GM08714 (cell line): ENCODE results near the gene CAPN12.
"Not testable (repeated sequence)": the region's sequence is repeated elsewhere in the genome, so short reads cannot be mapped to it uniquely, and the experiment has no call there.

Source experiments
- H3K4me3 ChIP-seq: fragments of 200-500 bp; sonication (Bioruptor generic); 2 replicates; pipeline ENCODE4 v1.5.1; 2014; ENCODE audit warnings: mild to moderate bottlenecking, low read length, inconsistent platforms
- ZNF274 ChIP-seq: IDR thresholded peaks from 2 replicates; pipeline ENCODE4 v1.6.1; 2012; ENCODE audit warnings: mild to moderate bottlenecking, low read depth, low read length

The CAPN12 gene

DNA sequence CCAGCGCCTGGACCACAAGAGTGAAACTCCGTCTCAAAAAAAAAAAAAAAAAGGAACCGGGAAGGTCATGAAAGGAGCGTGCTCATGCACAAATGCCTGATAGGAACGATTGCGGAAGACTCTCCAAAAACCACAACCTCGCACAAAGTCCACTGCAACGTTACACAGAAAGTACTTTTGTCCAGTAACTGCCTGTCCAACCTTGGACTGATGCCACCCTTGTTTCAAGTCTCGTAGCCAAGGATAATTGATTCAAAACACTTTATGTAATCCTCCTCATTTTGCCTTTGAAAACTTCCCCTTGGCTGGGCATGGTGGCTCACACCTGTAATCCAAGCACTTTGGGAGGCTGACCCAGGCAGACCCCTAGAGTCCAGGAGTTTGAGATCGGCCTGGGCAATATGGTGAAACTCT is 15.3 kb upstream of the CAPN12 start:
- no peak for TF ChIP-seq ZNF274
- H3K4me3 ChIP-seq: no peak overlapping the region

DNA sequence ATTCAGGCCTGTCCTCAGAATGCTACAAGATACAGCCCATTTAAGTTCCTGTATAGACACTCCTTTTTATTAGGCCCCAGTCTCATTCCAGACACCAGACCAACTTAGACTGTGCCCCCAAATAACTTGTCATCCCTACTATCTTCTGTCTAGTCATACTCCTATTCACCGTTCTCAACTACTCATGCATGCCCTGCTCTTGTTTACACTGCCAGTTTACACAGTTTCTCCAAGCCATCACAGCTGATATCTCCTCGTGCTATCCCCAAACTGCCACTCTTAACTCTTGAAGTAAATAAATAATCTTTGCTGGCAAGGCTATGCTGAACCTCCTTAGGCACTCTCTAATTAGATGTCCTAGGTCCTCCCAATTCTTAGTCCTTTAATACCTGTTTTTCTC is 9.9 kb upstream of the CAPN12 start:
- not testable (repeated sequence) for H3K4me3 ChIP-seq

DNA sequence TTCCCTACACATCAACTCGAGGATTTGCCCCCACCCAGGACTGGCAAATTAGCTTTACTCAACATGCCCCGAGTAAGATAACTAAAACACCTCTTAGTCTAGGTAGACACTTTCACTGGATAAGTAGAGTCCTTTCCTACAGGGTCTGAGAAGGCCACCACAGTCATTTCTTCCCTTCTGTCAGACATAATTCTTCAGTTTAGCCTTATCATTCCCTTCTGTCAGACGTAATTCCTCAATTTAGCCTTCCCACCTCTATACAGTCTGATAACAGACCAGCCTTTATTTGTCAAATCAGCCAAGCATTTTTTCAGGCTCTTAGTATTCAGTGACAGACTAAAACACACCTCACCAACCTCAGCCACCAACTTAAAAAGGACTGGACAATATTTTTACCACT is 9.5 kb upstream of the CAPN12 start:
- H3K4me3 ChIP-seq: not testable (repeated sequence)

DNA sequence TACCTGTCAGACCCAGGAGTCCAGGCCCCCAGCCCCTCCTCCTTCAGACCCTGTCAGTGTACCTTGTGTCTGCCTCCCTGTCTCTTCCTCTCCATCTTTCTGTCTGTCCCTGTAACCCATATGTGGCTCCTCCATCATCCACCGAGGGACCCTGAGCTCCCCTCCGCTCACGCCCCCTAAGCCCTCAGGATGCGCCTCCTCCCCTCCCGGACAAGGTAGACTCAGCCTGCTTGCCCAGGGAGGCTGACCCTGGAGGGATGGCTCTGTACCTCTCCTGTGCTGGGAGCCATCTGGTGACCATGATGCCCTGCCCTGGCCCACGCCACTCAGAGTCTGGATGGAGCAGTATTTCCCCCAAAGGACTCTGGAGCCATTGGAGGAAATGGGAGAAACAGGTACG is 1.0 kb upstream of the CAPN12 start:
- no peak overlapping the region for H3K4me3 ChIP-seq
- TF ChIP-seq ZNF274: no peak

DNA sequence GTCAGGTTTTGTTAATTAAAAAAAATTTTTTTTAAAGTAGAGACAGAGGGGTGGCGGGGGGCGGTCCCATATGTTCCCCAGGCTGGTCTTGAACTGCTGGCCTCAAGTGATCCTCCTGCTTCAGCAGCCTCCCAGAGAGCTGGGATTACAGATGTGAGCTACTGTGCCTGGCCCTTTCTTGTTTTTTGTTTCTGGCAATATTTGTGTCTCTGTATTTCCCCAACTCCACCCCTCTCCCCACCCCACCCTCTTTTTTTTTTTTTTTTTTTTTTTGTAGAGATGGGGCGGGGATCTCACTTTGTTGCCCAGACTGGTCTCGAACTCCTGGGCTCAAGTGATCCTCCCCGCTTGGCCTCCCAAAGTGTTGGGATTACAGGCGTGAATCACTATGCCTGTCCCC is 600 bp upstream of the CAPN12 start:
- H3K4me3 ChIP-seq: no peak overlapping the region
- no peak for TF ChIP-seq ZNF274

DNA sequence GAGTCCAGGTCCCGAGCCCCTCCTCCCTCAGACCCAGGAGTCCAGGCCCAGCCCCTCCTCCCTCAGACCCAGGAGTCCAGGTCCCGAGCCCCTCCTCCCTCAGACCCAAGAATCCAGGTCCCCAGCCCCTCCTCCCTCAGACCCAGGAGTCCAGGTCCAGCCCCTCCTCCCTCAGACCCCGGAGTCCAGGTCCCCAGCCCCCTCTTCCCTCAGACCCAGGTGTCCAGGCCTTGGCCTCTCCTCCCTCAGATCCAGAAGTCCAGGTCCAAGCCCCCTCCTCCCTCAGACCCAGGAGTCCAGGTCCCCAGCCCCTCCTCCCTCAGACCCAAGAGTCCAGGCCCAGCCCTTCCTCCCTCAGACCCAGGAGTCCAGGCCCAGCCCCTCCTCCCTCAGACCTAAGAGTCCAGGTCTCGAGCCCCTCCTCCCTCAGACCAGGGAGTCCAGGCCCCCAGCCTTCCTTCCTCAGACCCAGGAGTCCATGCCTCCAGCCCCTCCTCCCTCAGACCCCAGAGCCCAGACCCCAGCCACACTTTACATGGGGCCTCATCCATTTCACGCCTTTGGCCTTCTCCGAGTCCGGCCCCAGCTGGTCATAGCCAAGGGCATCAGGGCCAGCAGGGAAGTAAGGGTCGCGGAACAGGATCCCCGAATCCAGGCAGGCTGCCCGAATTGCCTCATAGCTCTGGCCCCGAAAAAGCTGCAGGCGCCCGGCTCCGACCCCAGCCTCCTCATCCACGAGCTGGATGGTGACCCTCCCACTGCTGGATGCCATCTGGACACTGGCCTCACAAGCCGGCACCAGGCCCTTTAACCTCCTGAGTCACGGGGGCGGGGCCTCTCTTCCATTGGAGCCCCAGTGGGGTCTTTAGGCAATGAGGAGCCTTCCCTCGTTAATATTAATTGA is 628 bp downstream of the CAPN12 start:
- TF ChIP-seq ZNF274: no peak
- H3K4me3 ChIP-seq: no peak overlapping the region

DNA sequence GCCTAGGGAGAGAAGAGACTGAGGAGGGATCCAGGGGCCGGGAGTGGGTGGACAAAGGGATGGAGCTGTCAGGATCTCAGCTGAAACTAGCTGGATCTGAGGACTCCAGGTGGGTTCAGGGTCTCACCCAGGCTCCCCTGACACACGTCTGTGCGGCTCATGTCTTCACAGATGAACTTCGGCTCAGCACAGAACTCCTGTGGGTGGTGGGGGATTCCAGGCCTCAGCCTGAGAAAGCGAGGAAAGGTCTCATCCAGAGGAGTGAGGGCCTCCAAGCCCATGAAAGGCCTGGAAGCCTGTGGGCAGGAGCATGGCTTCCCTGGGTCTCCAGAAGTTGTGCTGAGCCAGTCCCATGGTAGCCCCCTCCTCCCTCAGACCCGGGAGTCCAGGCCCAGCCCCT is 1.4 kb downstream of the CAPN12 start:
- no peak overlapping the region for H3K4me3 ChIP-seq
- TF ChIP-seq ZNF274: no peak

DNA sequence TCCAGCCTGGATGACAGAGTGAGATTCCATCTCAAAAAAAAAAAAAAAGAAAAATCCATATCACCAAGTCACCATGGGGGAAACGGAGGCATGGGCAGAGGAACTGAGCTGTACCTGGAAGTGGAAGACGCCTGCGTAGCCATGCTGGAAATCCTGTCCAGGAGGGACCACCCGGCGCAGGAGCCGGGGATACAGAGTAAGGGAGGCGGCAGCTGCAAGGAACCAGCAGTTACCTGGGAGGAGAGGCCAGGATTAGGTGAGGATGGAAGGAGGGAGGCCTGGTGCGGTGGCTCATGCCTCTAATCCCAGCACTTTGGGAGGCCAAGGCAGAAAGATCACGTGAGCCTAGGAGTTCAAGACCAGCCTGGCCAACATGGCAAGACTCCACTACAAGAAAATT is 2.0 kb downstream of the CAPN12 start:
- TF ChIP-seq ZNF274: no peak
- H3K4me3 ChIP-seq: no peak overlapping the region

DNA sequence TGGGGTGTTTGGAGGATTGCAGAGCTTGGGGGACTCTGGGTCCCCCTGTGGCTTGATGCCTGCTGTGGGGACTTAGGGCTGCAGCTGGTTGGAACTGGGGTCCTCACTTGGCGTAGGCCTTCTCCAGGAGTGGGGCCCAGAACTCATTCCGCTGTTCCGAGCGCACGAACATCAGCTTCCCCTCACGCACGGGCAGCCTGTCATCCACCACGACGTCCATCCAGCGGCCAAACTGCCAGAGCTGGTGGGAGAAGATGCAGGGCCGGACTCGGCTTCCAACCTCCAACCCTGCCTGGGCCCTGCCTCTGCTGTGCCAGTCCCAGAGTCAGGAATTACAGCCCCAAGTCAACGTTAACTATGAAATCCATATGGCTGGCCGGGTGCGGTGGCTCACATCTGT is 2.6 kb downstream of the CAPN12 start:
- no peak for TF ChIP-seq ZNF274

DNA sequence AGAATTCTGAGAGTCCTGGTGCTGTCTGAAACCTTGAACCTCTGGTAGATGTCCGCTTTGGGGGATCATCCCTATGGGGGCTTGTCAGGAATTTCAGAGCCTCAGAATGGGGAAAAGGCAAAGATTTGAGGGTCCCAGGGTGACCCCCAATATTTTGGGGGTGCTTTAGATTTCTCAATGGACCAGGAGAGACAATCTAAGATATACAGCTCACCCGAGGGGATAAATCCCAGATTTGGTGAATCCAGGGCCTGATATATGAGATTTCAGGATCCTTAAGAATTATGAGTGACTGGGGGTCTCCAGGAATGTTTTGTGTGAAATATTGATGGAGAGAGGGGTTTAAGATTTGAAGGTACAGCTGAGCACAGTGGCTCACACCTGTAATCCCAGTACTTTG is 3.3 kb downstream of the CAPN12 start:
- H3K4me3 ChIP-seq: no peak overlapping the region

More for the DNA sequence above, 2.6 kb downstream of the CAPN12 start:
- no peak overlapping the region for H3K4me3 ChIP-seq

DNA sequence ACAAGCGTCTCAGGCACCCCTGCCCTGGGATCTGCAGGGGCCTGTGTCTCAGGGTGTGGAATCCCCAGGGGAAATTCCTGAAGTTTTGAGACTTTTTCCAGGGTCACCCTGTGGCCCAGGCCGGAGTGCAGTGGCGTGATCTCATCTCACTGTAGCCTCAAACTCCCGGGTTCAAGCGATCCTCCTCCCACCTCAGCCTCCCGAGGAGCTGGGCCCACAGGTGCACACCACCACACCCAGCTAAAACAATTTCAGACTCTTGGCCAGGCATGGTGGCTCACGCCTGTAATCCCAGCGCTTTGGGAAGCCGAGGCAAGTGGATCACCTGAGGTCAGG is 4.0 kb downstream of the CAPN12 start:
- TF ChIP-seq ZNF274: no peak
- H3K4me3 ChIP-seq: no peak overlapping the region

More for the DNA sequence above, 3.3 kb downstream of the CAPN12 start:
- no peak for TF ChIP-seq ZNF274

DNA sequence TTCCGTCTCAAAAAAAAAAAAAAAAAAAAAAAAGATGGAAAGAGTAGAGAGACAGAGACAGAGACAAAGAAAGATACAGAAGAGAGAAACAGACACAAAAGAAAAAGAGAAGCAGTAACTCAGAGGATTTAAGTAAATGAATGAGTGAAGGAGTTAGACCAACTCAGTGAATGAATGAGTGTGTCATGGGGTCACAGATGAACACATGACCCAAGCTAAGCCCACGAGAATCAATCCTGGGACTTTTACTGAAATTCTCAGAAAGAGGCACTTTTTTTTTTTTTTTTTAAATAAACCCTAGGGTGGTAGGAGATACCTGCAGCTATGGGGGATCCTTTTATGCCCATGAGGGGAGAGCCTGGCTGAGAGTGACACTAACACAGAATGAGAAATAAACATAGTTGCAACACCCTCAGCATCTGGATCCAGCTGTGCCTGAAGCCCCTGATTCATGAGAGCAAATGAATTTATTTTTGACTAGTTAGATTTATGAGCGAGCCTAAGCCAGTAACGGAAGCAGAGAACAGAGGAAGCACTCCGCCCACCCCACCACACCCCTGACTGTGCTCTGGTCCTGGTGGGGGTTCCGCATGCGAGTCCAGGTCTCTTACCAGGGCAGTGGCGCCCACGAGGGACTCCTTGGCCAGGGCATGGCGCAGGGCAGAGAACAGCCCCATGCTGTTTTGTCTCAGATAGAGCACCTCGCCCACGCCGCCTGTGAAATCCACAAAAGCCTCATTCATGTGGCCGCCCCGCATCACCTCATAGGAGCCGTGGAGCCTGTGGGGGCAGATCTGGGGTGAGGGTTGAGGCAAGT is 4.6 kb downstream of the CAPN12 start:
- TF ChIP-seq ZNF274: no peak

DNA sequence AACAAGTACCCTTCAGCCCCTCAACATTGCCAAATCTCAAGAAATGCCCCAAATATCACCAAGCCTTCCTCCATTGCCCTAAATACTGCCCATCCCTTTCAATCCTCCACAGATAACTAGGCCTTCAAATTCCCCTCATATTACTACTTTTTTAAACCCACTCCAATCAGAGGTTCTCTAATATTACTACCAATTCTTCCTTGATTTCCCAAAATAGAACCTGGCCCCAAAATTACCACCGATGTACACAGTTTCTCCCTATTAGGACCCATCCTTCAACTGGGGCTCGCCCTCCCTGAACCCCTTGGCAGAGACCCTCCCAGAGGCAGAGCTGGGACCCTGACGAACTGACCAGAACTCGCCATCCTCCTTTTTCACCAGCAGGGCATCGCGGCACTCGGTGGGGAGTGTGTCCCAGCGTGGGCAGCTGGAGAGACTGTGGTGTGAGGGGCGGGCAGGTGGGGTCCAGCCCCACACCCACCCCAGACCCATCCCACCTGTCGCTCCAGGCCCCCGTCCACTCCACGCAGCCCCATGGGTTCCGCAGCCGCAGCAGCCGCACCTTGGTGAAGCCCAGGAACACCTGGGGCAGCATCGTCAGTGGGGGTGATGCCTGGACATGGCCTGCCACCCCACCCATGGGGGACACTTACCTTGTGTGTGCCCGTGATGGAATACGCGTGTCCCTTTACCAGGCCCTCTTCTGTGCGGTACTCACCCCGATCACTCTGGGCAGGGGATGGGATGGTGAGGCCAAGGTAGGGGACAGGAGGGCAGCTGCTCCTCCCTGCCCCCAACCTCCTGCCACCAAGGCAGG is 6.1 kb downstream of the CAPN12 start:
- H3K4me3 ChIP-seq: no peak overlapping the region
- TF ChIP-seq ZNF274: no peak

More for the DNA sequence above, 4.6 kb downstream of the CAPN12 start:
- H3K4me3 ChIP-seq: no peak overlapping the region

DNA sequence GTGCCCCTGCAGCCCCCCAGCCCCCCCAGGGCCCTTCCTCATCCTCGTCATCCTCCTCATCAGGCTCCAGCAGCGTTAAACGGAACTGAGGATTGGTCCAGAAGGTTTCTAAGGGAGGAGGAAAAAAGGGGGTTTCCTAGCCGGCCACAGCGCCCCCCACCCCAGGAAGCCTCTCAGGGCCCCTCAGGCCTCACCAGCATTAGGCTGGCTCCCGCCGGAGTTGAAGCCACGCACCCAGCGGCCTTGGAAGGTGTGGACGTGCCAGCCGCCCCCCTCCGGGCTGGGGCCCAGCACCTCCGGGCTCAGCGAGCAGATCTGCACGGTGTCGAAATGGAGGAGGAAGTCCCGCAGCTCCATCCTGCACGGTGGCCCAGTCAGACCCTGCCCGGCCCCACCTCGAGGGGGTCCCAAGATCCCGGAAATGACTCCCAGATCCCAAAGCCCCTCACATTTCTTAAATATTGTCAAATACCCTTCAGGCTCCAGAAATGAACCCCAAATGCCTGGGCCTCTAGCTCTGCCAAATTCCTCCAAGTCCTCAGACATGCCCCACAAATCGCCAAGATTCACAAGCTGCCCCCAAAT is 6.9 kb downstream of the CAPN12 start:
- TF ChIP-seq ZNF274: no peak
- H3K4me3 ChIP-seq: no peak overlapping the region
